HG03354 (cell line): Measurements from ENCODE around the gene ASCL1.

ENCODE experiments used
- ATAC-seq: cut with Tn5 transposase; IDR thresholded peaks from one replicate; pipeline ENCODE4 v1.9.1; 2021; ENCODE audit warnings: mild to moderate bottlenecking; ENCODE audit not compliant: unreplicated experiment, poor library complexity, severe bottlenecking

Gene ASCL1

DNA sequence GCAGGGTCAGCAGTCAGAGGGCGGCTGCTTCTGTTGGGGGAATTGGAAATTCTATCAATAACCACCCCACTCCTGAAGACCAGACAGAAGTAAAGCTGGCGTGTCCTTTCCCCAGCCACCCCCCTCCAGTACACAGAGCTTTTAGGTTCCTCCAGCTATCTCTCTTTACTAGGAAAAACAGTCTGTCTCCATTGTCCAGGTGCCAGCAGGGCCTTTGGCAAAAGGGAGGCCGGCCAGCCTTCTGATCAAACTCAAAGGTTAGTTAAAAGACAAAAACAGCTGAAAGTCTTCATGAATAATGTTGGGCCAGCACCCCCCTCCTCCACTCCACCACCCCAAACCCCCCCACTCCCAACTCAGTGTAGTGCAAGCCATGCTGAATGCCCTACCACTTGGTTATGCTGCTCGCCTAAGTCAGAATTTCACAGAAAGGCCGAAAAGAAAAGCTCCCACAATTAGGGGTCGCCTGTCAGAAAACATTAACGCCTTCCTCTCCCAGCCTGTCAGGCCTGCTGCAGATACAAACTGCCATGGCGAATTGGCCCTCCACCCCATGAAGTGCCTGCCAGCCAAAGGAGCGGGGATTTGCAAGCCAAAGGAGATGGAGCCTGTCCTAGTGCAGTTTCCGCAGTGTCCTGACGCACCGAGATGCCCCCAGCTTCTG, 8.9 kb downstream of the ASCL1 start:
- ATAC-seq = no peak

GRCh38 chr12:102970780-102971179, 13.3 kb downstream of the ASCL1 start:
- ATAC-seq = no peak

- no peak for ATAC-seq
Observed at GRCh38 chr12:102971227-102971626, 13.8 kb downstream of the ASCL1 start.

GRCh38 chr12:102973583-102973982, 16.1 kb downstream of the ASCL1 start:
- no peak for ATAC-seq

- no peak for ATAC-seq
Observed at GRCh38 chr12:102976609-102977280, 19.3 kb downstream of the ASCL1 start.

DNA sequence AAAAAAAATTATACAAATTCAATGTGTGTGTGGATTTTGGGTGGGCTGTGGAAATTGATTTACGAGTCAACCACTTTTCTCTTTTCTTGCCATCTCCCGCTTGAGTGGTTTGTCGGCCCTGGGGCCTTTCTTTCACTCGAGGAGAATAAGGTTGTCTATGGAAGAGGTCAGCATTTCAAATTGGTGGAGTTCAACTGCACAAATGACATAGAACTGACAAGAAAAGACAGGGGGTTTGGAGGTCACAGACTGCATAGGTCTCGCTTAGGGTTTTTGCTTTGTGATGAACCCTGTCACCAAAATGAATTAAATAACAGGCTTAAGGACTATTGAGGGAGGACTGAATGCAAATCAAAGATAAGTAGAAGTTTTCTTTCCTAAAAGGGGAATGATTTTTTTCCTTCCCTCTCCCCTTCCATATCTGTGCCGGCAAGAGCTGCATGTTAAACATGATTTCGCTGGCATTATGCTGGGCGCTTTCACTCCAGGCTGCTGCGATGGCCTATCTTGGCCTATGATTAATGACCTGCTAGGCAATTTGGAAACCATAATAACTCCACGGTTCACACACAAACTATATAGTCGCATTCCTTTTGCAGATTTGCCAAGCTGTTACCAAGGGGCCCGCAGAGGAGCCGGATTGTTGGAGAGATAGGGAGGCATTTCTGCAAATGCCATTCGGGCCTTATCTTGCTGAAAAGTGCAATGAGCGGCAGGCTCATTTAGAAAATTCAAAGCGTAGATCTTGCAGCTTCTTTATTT, 20.7 kb downstream of the ASCL1 start:
- no peak for ATAC-seq

- no peak for ATAC-seq
Observed at GRCh38 chr12:102980350-102980749, 22.9 kb downstream of the ASCL1 start.

- no peak for ATAC-seq
Observed at GRCh38 chr12:102990419-102990818, 32.9 kb downstream of the ASCL1 start.

GRCh38 chr12:102992297-102992696, 34.8 kb downstream of the ASCL1 start:
- ATAC-seq = no peak

DNA sequence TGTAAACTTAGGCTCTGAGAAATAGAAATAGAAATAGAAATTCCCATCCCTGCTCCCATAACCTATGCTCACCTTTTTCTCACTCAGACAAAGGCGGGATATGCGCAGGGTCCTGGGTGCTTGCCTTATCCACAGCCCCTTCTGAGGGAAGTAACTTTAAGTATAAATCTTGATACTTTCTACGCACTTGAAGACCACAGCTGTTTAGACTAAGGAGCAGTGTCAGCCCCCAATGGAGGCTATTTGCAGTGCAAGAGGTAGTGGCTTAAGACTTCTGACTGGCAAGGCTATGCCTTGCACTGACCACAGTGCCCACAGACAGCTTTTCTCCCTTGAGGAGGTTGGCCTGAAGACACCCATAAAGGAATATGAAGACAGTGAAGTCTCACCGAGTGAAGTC, 35.2 kb downstream of the ASCL1 start:
- ATAC-seq = no peak

DNA sequence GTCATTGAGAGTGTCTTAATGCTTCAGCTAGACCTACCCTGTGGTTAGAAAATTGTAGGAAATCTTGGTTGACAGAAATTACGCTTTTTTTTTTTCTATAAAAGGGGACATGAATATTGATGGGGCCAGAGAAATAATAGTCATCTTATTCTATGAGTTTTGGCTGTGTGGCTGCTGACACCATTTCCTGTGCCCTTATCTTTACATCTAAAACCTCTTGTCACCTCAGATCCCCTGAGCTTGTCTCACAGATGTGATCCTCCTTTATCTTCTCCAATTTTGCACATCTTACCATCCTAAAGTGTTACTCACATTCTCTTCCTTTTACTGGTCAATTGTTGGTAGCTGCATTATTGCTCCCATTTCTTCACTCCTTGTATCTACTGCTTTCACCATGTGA, 36.1 kb downstream of the ASCL1 start:
- ATAC-seq = no peak

GRCh38 chr12:102995372-102995771, 37.9 kb downstream of the ASCL1 start:
- no peak for ATAC-seq
